ENCODE data around the gene BRAP. TPM values are rescaled to one million over a fixed set of nuclear protein-coding genes. Genes with fewer than 3 reads are reported as not detected.
"Not testable (repeated sequence)": the region's sequence is repeated elsewhere in the genome, so short reads cannot be mapped to it uniquely, and the experiment has no call there.

Gene BRAP
- polyA plus RNA-seq, 3 donors, result 7.0 to 14.5 (median 10.2) TPM

DNA sequence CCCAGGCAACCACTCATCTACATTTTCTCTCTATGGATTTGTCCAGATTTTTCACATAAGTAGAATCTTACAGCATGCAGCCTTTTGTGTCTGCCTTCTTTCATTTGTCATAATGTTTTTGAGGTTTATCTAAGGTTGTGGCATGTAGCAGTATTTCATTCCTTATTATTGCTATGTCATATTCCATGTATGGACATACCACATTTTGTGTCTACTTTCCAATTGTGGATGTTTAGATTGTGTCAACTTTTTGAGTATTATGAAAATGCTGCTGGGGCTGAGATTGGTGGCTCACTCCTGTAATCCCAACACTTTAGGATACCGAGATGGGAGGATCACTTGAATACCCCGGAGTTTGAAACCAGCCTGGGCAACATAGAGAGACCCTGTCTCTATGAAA, 83.4 kb downstream of the BRAP start:
- H4K20me1 ChIP-seq (ENCODE audit: insufficient read depth, low read length), result peaks cover 10% of the 10 kb centered on the region
- no peaks in the 10 kb centered on the region for H3K9me3 ChIP-seq (replicated peaks in 1 of 2; ENCODE audit: control insufficient read depth in 1 of 2, insufficient read depth in 1 of 2, low read length in 2 of 2)
- H3K27ac ChIP-seq (ENCODE audit: low read depth in 1 of 2, low read length in 2 of 2), result no peak overlapping the region
- Mint-ChIP-seq H3K9me3 (no peaks in the 10 kb centered on the region), H3K36me3 (no peaks in the 10 kb centered on the region), H3K4me1 (peaks cover 9% of the 10 kb centered on the region), H3K27ac (no peak overlapping the region), H3K4me3 (no peak overlapping the region), H3K27me3 (ENCODE audit: low read depth in 3 of 3) (peaks cover 0 to 3% (median 2%) of the 10 kb centered on the region in 3 donors)
- intact Hi-C loops (cut with micrococcal nuclease), result no loop called here
- H3K79me2 ChIP-seq (ENCODE audit: insufficient read depth, low read length), result peaks cover 18% of the 10 kb centered on the region
- no peak for DNase-seq
- H2AFZ ChIP-seq (ENCODE audit: insufficient read depth, low read depth, low read length, poor library complexity, severe bottlenecking), result no peak overlapping the region
- no peak overlapping the region for H3K4me3 ChIP-seq (replicated peaks in 1 of 3; ENCODE audit: low read depth in 2 of 3, low read length in 3 of 3)
- no peaks in the 10 kb centered on the region for H3K27me3 ChIP-seq (ENCODE audit: control insufficient read depth in 2 of 2, insufficient read depth in 2 of 2, low read length in 2 of 2)
- no peaks in the 10 kb centered on the region for H3K36me3 ChIP-seq (replicated peaks in 1 of 2; ENCODE audit: control insufficient read depth in 1 of 2, insufficient read depth in 2 of 2, low read length in 2 of 2)
- no peak overlapping the region for H3K4me2 ChIP-seq (replicated peaks; ENCODE audit: extremely low read depth, low read length, poor library complexity, severe bottlenecking)
- H3K9ac ChIP-seq (ENCODE audit: insufficient read depth, low read length, poor library complexity, severe bottlenecking), result no peak overlapping the region
- no CpG with 5 or more reads among the region's 2 CpGs for WGBS (ENCODE audit: insufficient coverage)
- H3K4me1 ChIP-seq (ENCODE audit: control insufficient read depth in 1 of 2, insufficient read depth in 2 of 2, low read length in 2 of 2), result peaks cover 12 to 13% of the 10 kb centered on the region in 2 donors
- TF ChIP-seq, protein P1, sequence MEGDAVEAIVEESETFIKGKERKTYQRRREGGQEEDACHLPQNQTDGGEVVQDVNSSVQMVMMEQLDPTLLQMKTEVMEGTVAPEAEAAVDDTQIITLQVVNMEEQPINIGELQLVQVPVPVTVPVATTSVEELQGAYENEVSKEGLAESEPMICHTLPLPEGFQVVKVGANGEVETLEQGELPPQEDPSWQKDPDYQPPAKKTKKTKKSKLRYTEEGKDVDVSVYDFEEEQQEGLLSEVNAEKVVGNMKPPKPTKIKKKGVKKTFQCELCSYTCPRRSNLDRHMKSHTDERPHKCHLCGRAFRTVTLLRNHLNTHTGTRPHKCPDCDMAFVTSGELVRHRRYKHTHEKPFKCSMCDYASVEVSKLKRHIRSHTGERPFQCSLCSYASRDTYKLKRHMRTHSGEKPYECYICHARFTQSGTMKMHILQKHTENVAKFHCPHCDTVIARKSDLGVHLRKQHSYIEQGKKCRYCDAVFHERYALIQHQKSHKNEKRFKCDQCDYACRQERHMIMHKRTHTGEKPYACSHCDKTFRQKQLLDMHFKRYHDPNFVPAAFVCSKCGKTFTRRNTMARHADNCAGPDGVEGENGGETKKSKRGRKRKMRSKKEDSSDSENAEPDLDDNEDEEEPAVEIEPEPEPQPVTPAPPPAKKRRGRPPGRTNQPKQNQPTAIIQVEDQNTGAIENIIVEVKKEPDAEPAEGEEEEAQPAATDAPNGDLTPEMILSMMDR (IDR thresholded peaks at IDR 0.05), result no peak

- H3K36me3 ChIP-seq (replicated peaks in 1 of 2; ENCODE audit: control insufficient read depth in 1 of 2, insufficient read depth in 2 of 2, low read length in 2 of 2); H3K27me3 ChIP-seq (ENCODE audit: control insufficient read depth in 2 of 2, insufficient read depth in 2 of 2, low read length in 2 of 2); H3K36me3 Mint-ChIP-seq; H3K4me3 Mint-ChIP-seq; H3K9me3 Mint-ChIP-seq; H3K27ac Mint-ChIP-seq; H2AFZ ChIP-seq (ENCODE audit: insufficient read depth, low read depth, low read length, poor library complexity, severe bottlenecking); intact Hi-C loops (cut with micrococcal nuclease); H3K27me3 Mint-ChIP-seq (ENCODE audit: low read depth in 3 of 3); H3K9me3 ChIP-seq (replicated peaks in 1 of 2; ENCODE audit: control insufficient read depth in 1 of 2, insufficient read depth in 1 of 2, low read length in 2 of 2); H3K4me2 ChIP-seq (replicated peaks; ENCODE audit: extremely low read depth, low read length, poor library complexity, severe bottlenecking); H3K27ac ChIP-seq (ENCODE audit: low read depth in 1 of 2, low read length in 2 of 2); DNase-seq; H3K9ac ChIP-seq (ENCODE audit: insufficient read depth, low read length, poor library complexity, severe bottlenecking); H3K4me3 ChIP-seq (replicated peaks in 1 of 3; ENCODE audit: low read depth in 2 of 3, low read length in 3 of 3): not testable (repeated sequence)
- Histone ChIP-seq H3K79me2 (ENCODE audit: insufficient read depth, low read length) (peaks cover 32% of the 10 kb centered on the region), H3K4me1 (ENCODE audit: control insufficient read depth in 1 of 2, insufficient read depth in 2 of 2, low read length in 2 of 2) (peaks cover 17 to 26% of the 10 kb centered on the region in 2 donors), H4K20me1 (ENCODE audit: insufficient read depth, low read length) (peaks cover 24% of the 10 kb centered on the region)
- H3K4me1 Mint-ChIP-seq, result peaks cover 22% of the 10 kb centered on the region
- WGBS (ENCODE audit: insufficient coverage), result 97% methylated on average over 5 of the region's 12 CpGs
Measured at GRCh38 chr12:111600986-111601385, 84.8 kb downstream of the BRAP start.

All from CD14-positive monocyte (primary cell).